Stromal cell of bone marrow (primary cell): Measurements from ENCODE around the gene DNAJC1.
"Not testable (repeated sequence)": the region's sequence is repeated elsewhere in the genome, so short reads cannot be mapped to it uniquely, and the experiment has no call there.

Experiments used
- DNase-seq: peaks from one replicate; pipeline ENCODE4 v3.0.0-alpha.2; 2012; ENCODE audit warnings: low read depth

The DNAJC1 gene

DNA sequence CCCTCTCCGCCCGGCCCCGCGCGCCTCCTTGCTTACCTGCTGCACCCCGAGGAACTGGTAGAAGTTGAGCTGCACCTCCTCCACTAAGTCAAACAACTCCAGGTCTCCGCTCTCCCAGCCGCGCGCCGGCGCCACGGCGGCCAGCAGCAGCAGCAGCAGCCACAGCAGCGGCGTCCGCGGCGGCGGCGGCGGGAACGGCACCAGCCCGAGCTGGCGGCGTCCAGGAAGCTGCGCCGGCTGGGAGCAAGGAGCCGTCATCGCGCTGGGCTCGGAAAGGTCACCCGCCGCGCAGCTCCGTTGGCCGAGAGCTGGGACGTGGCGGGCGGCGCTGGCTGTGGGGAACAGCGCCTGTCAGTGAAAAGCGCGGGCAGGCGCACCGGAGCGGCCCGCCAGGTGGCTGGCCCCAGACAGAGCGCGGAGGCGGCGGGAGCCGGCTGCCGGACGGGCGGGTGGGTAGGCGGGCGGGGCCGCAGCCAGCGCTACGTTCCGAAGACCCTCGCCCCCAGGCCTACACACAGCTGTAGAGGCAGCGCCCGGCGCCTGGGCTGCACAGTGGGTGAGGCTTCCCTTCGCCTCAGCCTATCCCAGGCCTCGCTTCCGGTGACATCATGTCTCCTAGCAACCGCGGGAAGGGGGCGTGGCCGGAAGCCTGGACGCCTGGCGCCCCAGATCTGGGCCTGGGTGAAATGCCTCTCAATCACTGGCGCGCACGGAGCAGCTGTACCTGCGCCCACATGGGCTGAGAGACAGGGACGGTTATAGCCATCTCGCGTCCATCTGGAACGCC, at the start of gene DNAJC1:
Gene DNAJC1 (minus strand): TSS at position 554 of the 787 bp plus-strand sequence. CDS start 296 bp downstream, at position 258.
- peak; percentile 91 for DNase-seq

- no peak for DNase-seq
Measured at GRCh38 chr10:22053048-22053447, 49.5 kb upstream of the DNAJC1 start.

DNA sequence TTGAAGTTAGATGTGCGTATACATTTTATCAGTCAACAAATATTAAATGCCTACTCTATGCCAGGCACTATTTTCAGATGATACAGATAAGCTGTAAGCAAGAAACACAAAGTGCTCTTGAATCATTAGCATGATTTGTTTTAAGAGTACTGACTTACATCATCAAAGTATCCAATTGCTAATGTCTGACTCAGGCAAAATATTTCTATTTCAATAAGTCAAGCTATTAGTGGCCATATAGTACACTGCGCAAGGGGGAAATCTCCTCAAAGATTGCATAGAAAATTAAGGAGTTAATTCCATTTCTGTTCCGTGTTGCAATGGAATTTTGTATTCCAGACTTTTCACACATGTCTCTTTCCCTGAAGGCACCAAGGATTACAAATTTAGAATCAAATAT, 46.1 kb upstream of the DNAJC1 start:
- no peak for DNase-seq

DNA sequence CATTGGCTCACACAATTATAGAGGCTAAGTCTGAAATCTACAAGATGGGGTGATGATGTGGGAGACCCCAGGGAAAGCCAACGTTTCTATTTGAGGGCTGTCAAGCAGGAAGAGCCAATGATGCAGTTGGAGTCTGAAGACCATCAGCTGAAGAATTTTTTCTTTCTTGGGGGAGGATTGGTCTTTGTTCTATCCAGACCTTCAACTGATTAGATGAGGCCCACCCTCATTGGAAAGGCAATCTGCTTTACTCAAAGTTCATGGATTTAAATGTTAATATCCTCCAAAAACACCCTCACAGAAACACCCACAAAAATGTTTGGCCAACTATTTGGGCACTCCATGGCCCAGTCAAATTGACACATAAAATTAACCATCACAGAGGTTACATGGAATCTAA, 44.3 kb upstream of the DNAJC1 start:
- no peak for DNase-seq

DNA sequence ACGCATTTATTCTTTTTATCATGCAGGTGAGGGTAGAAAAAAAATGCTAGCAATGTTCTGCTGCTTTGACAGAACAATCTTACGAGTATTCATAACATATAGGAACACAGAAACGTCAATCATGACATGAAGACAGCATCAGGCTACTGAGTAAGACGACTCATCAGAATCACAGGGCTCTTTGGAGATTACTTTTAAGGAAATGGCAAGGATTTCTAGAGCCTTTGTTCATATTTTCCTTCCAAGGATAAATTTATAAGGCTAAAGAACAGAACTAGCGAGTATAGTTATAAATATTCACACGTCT, 39.8 kb upstream of the DNAJC1 start:
- no peak for DNase-seq

DNA sequence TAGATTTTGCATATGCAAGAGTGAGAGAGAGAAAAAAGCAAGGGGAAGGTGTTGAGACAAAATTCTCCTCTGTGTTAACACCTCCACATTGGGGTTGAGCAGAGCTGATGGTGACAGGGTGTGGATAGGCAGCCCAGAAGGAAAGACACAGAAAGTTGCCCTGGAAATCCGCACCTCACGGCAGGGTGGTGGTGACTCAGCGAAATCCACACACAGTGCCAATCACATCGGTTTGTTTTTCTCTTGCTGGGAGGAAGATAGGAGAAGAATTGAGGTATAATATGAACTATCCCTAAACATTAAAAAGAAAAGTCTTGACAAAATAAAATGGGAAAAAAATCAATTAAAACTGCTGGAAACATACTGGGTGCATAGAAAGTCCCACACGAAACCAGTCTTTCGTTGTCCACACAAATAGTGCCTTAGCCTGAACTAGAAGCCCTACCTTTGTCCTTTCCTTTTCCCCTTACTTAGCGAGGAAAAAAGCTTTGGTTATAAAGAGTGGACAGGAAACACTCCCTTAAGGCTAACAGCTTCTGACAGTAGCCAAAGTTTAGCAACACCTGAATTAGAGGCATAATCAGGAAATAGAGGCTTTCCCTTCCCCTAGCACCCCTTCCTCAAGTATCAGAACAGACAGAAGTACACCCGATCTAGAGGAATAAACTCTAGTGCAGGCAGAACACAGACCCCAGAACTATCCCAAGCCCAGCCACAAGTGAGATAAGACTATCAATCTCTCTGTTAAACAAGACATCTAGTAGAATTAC, 39.2 kb upstream of the DNAJC1 start:
- no peak for DNase-seq

- no peak for DNase-seq
Measured at GRCh38 chr10:22034333-22034732, 30.8 kb upstream of the DNAJC1 start.

- DNase-seq, result not testable (repeated sequence)
Measured at GRCh38 chr10:22032268-22032667, 28.7 kb upstream of the DNAJC1 start.

GRCh38 chr10:22030421-22030820, 26.9 kb upstream of the DNAJC1 start:
- no peak for DNase-seq

GRCh38 chr10:22029445-22030236, 26.1 kb upstream of the DNAJC1 start:
- no peak for DNase-seq

- DNase-seq, result no peak
Measured at GRCh38 chr10:22027364-22028238, 24.1 kb upstream of the DNAJC1 start.

DNA sequence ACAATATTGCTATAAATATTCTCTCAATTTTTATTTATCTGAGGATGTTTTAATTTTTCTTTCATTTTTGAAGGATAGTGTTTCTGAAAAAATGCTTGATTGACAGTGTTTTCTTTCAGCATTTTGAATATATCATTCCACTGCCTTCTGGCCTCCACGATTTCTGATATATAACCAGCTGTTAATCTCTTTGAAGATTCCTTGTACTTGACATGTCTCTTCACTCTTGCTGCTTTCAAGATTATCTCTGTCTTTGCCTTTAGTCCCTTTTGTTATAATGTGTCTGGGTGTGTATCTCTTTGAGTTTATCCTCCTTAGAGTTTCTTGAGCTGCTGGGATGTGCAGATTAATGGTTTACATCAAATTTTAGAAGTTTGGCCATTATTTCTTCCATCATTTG, 22.8 kb upstream of the DNAJC1 start:
- no peak for DNase-seq

DNA sequence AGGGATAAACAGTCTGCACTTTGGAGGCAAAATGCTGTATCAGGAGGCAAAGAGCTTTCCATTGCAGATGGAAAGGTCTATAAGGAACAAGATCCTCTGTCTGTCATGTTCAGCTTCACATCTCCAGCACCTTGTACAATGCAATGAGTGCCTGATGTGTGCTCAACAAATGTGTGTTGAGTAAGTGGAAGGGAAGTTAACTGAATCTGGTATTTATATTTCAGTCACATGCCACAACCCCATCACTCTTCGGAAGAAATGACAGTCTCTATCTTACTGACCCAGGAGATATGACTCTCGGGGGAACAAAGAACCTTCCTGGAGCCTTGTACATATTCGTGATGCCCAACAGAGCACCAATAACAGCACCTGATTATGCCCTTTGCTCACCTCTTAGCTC, 20.0 kb upstream of the DNAJC1 start:
- DNase-seq, result no peak

GRCh38 chr10:22022257-22023032, 18.9 kb upstream of the DNAJC1 start:
- no peak for DNase-seq

GRCh38 chr10:22021144-22021543, 17.6 kb upstream of the DNAJC1 start:
- not testable (repeated sequence) for DNase-seq

GRCh38 chr10:22017283-22018020, 13.9 kb upstream of the DNAJC1 start:
- no peak for DNase-seq

DNA sequence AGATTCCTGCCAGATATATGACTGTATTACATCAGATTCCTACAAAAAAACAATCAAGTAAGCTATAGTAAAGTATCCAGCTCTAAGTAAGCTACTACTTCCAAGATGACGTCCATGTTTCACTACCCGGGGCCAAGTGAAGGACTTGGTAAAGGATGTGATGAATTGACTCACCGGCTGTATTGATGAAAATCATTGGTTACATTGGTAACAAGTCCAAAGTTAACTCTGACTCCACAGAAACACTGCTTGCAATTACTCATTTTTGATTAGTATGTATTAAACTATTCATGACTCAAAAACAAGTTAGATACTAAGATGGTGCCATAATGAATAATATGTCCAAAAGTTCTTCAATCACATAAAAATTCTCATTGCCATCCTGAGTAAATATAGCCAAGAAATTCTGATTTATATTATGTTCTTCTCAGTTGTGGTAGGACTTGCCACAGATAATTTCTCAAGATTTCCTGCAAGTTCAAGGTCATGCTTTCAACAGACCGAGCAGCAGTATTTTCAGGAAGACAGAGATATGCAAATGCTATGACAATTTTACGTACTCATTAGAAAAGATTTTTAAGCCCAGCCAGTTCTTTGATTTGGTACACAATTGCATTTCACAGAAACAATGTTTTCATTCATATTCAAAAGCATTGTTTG, 12.6 kb upstream of the DNAJC1 start:
- DNase-seq, result no peak

DNA sequence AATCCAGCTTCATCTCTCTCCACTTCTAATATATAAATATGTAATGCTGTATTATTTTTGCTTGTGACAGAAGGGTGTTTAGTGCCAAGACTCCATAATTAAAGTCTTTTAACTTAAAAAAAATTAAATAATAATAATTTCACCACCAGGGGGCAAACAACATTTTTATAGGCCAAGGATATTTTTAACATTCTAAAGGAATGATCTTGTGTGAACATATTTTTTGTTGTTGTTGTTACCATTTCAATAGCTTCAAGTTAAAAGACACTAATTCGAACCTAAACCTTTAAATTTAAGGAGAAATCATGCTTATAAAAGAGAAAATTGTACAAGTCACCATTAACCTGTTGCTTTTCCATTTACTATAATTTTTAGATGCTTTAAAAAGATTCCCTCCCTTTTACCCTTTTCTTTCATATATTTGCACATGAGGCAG, 7.5 kb upstream of the DNAJC1 start:
- no peak for DNase-seq

DNA sequence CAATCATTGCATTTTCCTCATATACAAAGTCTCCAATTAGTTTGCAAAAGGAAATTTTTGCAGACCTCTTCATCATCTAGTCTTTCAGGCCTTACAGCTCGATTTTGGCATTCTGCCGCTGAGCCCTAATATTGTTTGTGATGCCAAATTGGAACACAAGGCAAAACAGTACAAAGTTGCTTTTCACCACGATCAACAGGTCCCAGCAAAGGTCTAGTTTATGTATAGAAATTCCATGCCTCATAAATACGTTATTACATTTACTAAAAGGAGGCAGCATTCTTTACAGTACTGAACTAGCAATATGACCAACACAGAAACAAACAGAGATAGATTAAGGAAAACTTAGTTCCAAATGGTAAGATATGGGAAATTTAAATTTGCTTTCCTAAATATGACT, 7.0 kb upstream of the DNAJC1 start:
- no peak for DNase-seq
